Hematopoietic multipotent progenitor cell treated with erythropoietin and hydrocortisone succinate and interleukin-3 and kit ligand, for 8 days (in vitro differentiated cells): ENCODE results near the gene GP9.

Source experiments
- DNase-seq: peaks from one replicate; pipeline ENCODE4 v3.0.0-alpha.2; 2015

GP9 gene

DNA sequence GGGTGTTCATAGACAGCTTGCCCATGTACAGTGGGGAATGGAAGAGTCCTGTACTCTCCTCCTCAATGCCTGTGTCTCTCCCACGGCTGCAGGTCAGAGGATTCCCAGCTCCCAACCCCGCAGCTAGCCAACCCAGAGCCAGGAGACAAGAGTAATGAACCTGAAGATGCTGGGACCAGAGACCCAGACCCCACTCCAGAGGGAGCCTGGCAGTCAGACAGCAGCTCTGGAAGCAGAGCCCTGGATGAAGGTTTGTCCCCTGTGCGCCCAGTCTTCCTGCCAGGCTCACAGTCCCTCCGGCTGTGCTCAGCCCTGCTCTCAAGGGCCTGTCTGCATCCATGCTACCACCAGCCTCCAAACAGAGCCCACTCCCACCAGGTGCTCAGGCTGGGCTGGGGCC is 30.0 kb upstream of the GP9 start:
- DNase-seq: no peak

GRCh38 chr3:129031476-129032215 is 28.9 kb upstream of the GP9 start:
- no peak for DNase-seq

DNA sequence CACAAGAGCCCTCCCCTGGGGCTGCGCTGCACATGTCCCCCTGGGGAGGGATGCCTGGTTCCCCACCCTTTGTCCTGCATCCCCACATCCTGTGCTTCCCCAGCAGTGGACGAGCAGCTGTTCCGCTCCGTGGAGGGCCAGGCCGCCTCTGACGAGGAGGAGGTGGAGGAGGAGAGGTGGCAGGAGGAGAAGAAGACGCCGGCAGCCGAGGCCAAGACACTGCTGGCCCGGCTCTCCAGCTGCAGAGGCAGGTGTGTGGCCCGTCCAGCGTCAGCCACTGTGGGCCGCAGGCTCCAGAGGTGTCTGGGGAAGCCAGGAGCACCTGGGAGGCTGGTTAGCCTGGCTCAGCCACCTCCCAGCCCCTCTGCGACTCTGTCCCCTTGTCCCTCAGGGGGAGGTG is 27.9 kb upstream of the GP9 start:
- DNase-seq: no peak

- DNase-seq: no peak
These were observed 27.4 kb upstream of the GP9 start for GRCh38 chr3:129033151-129033550.

DNA sequence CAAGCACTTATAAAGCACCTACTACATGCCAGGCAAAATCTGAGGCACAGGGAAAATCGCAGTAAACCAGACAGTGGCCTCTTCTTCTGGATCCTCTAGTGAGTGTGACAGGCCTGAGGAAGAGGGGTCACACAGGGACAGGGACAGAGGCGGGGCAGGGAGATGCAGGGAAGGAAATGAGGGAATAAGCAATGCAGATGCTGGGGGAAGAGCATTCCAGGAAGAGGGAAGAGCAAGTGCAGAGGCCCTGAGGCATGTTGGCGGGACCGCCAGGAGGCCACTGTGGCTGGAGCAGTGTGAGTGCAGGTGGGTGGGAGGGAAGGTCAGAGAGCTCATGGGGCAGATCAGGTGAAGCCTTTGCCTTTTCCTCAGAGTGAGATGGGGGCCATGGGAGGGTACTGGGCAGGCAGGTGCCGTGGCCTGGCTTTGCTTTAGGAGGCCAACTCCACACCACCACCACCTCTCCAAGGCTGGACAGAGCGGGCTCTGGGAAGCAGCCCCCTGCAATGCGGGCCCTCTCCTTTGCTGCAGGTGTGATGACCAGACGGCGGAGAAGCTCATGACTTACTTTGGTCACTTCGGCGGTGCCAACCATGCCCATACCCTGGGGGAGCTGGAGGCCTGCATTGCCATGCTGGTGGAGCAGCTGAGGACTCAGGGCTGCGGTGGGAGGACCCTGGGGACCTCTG is 26.8 kb upstream of the GP9 start:
- no peak for DNase-seq

GRCh38 chr3:129034642-129035041 is 25.9 kb upstream of the GP9 start:
- DNase-seq: no peak

- DNase-seq: no peak
These were observed 25.0 kb upstream of the GP9 start for GRCh38 chr3:129035360-129036221.

DNA sequence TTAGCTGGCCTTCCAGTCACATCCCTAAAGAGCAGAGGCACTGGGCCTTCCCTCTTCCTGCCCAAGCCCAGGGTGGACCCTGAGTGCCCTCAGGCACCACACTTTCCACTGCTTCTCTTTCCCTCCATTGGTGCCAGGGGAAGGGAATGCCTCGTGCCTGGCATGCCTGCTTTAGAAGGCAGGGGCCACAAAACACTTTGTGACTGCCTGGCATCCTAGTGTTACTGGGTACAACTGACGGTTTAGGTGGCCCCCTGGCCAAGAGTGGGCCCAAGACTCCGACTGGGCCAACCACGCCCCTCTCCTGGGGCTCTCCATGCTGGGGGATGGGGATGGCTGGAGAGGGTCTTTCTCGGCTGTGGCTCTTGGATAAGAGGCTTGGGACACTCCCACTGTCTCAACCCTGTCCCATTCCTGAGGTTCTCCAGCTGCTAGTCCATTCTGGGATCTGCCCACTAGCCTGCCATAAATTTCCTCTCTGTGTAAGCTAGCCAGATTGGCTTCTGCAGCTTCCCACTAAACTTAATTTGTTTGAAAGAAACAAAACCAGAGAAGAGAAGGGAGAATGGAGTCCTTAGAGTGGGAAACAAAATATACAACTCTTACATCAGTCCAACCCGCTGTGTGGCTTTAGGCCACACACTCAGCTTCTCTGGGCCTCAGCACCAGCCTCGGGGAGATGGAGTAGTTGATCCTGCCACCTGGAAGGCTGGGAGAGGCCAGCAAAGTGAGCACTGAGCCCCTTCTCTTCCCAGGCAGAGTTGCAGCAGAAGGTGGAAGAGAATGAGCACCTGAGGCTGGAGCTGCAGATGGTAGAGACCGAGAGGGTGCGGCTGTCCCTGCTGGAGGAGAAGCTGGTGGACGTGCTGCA is 24.1 kb upstream of the GP9 start:
- no peak for DNase-seq

- no peak for DNase-seq
These were observed 23.5 kb upstream of the GP9 start for GRCh38 chr3:129037093-129037419.

DNA sequence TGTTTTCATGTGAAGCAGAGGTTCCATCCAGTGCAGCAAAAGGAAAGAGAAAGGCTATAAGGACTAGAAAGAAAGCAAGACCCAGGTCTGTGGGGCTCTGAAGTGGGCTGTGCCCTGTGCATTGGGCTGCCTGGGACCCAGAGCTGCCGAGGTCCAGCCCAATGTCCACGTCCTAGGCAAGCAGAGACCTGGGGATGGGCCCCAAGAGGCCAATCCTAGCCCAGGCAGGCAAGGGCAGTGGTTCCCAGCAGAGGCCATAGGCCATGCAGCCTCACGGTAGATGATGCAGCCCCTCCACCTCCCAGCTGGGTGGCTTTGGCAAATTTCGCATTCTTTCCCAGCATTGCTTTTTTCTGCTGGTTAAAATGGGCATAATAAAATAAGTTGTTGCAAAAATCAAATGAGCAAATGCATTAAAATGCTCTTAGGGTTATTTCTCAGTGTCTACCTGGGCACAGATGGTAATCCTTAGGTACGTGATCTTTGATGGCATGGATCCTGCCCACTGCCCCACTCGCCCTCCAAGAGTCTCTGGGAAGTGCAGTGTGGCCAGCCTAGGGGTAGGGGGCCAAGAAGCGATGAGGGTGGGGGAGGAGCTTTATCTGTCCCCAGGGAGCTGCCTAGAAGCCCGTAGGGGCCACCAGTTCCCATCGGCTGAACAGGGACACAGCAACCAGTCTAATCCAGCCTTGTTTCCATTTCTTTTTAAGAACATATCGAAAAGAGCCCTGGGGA is 22.3 kb upstream of the GP9 start:
- no peak for DNase-seq

- peak; percentile 51 for DNase-seq
These were observed 21.1 kb upstream of the GP9 start for GRCh38 chr3:129039271-129040038.

- DNase-seq: no peak
These were observed 20.6 kb upstream of the GP9 start for GRCh38 chr3:129040039-129040336.

DNA sequence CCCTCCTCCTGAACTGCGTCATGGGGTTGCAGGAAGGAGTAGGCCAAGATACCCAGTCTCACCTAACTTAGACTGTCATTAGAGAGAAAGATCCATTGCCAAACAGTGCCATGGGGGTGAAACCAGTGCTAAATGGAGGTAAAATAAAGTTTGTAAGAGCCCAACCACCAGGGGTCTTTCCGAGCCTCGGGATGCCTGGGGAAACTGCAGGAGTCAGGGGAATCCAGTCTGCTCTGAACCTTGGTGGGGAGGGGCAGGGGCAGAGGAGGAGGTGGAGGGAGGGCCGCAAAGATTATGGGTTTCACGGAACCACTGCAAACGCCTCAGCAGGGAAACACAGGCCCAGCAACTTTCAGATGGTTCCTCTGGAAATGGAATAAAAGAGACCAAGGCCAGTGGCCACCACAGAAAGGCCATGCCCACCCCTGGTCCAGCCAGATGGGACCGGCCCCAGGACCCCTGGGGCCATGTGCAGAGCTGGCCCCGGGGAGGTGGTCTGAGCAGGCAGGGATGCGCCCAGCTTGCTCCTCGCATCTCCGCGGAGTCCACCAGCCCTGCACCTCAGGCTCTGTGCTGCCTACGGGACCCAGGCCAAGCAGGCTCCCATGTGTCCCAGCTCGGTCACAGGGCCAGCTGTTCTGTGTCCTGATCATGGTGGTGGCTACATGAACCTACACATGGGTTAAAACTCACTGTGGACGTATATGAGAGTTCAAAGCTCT is 19.8 kb upstream of the GP9 start:
- no peak for DNase-seq

DNA sequence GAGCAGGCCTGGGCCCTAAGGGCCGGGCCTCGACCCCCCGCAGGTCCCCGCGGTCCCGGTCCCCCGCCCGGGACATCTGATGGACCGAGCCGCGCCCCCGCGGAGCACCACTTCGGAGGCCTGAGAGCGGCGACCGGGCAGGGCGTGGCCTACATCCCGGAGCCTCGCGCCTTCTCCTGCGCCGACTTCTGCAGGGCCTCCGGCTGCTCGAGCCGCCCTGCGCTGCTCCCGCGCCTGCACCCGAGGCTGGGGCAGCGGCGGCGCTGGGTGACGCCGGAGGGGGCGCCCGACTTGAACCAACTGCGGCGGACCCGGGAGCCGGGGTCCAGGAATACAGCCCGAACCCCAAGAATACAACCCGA is 14.9 kb upstream of the GP9 start:
- peak; percentile 42 for DNase-seq

GRCh38 chr3:129046037-129046731 is 14.4 kb upstream of the GP9 start:
- DNase-seq: no peak

DNA sequence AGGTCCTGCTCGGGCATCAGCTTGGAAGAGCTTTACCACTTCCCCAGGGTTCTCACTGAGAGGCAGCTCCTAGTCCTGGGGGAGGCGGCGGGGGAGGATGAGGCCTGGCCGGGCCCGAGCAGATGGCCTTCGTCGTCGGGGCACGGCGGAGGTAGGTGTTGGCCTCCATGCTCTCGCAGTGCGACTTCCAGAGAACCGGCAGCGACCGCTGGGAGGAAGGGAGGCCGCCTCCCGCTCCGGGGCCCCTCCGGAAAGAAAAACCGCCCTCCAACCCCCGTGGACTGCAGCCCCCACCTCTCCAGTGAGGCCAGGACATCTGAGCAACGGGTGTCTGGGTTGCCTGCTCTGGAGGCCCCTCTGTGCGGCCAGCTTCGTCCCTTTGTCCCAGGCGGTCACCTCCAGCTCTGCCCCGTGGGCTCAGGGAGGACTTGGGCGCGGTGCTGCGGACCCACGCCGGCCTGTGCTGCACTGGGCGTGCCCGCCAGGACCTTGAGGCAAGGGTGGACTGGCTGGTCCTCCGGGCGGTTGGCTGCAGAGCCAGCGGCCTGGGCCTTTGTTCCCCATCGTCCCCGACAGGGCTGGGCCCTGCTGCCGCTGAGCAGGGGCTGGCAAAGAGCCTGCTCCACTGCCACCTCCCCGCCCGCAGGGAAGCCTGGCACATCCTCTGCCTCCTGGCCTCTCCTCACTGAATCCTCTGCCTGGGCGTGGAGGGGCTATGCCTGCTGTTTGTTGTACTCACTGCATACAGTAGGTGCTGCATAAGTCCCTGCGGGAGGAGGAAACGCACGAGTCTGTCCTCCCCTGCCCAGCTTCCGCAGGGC is 13.6 kb upstream of the GP9 start:
- DNase-seq: no peak

DNA sequence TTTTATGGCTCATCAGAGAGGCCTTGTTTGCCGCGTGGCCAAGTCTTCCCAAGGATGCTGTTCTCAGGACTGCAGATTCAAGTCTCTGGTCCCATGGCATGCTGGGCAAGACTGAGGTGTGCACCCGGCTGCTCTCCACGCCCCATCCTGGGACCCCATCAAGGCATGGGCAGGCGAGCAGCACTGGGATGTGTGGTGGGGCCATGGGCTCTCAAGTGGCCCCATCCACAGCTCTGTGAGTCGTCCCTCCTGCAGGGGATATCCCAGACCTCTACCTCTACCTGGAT is 13.1 kb upstream of the GP9 start:
- DNase-seq: no peak

DNA sequence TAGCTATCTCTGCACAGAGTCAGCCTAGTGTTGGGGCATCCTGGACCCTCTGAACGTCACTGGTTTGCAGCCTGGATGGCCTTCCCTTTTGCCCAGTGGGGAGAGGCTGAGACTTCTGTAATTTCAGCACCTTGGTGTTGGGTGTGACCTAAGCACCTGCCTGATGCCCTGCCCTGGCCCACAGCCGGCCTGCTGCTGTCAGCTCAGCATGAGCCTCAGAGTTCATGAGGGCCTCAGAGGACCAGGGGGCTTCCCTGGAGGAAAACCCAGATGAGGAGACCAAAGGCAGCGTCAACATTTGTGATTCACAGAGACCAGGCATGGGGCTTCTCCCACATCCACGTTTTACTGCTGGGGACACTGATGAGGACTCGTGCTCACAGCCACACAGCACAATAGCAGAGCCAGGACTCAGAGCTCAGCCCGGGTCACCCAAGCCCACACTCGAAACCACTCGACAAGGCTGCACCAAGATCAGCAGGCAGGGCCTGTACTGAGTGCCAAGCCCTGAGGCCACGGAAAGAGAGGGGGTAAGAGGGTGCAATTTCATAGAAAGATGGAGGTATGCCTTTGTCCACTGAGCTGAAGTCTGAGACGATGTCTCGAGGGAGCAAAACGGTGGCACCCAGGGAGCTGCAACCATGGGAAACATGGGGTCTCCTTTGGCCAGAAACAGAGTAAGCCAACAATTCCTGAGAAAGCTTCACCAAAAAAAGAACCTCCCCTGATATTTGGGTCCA is 9.9 kb upstream of the GP9 start:
- DNase-seq: no peak

GRCh38 chr3:129051871-129052340 is 8.7 kb upstream of the GP9 start:
- peak; percentile 54 for DNase-seq
